ENCODE results near the gene FHIT.

DNA sequence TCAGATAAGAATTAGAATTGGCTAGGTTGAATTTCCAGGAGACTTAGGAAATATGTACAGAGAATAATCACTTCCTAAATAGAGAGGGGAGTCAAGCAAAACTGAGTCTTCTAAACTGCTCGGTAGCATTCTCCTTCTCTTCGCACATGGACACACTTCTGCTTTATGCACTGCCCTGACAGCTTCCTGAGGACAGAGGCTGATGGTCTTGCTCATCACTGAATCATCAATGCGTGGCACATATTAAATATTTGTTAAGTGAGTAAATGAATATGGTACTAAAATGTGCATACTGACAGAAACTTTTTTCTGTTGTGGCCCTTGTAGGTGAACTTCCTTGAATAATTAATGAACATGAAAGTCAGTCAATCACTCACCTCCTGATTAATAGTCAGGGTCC is 315.5 kb downstream of the FHIT start:
- TF ChIP-seq, protein P1, sequence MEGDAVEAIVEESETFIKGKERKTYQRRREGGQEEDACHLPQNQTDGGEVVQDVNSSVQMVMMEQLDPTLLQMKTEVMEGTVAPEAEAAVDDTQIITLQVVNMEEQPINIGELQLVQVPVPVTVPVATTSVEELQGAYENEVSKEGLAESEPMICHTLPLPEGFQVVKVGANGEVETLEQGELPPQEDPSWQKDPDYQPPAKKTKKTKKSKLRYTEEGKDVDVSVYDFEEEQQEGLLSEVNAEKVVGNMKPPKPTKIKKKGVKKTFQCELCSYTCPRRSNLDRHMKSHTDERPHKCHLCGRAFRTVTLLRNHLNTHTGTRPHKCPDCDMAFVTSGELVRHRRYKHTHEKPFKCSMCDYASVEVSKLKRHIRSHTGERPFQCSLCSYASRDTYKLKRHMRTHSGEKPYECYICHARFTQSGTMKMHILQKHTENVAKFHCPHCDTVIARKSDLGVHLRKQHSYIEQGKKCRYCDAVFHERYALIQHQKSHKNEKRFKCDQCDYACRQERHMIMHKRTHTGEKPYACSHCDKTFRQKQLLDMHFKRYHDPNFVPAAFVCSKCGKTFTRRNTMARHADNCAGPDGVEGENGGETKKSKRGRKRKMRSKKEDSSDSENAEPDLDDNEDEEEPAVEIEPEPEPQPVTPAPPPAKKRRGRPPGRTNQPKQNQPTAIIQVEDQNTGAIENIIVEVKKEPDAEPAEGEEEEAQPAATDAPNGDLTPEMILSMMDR (IDR thresholded peaks at IDR 0.05; ENCODE audit: low read depth, low read length, poor library complexity, severe bottlenecking), result no peak
- TF ChIP-seq EZH2phosphoT487 (IDR thresholded peaks at IDR 0.05; ENCODE audit: borderline replicate concordance, low read length), result no peak
